PC-3 (cell line): ENCODE measurements around the gene REEP1.

Experiments
- EZH2 ChIP-seq: fragments of 300-600 bp; sonication (generic); IDR thresholded peaks from one replicate; pipeline ENCODE4 v1.6.1; 2017; ENCODE audit warnings: antibody characterized with exemption, mild to moderate bottlenecking, low read length; ENCODE audit not compliant: unreplicated experiment
- TF ChIP-seq, protein P1 (sequence below): fragments of 300-600 bp; sonication (generic); conservative IDR thresholded peaks from 2 replicates; pipeline ENCODE4 v1.5.1; 2017; ENCODE audit warnings: antibody characterized with exemption, low read depth, mild to moderate bottlenecking, low read length

DNA sequence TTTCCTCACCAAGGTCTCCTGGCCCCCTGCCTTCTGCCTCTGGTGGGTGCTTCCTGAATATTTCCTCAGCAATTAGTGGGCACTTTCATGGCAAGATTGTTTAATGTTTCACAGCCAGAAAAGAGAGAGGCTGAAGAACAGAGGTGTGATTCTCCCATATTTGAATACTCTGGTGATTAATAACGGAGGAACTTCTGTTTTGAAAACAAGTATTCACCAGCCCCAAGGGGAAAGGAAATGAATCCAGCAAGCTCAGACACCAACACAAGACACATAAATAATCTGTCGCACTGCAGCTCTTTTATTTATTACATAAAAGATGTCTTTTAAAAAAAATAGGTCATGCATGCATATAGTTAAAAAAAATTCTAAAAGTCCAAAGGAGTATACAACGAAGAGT is 80.4 kb downstream of the REEP1 start:
- TF ChIP-seq, protein P1, sequence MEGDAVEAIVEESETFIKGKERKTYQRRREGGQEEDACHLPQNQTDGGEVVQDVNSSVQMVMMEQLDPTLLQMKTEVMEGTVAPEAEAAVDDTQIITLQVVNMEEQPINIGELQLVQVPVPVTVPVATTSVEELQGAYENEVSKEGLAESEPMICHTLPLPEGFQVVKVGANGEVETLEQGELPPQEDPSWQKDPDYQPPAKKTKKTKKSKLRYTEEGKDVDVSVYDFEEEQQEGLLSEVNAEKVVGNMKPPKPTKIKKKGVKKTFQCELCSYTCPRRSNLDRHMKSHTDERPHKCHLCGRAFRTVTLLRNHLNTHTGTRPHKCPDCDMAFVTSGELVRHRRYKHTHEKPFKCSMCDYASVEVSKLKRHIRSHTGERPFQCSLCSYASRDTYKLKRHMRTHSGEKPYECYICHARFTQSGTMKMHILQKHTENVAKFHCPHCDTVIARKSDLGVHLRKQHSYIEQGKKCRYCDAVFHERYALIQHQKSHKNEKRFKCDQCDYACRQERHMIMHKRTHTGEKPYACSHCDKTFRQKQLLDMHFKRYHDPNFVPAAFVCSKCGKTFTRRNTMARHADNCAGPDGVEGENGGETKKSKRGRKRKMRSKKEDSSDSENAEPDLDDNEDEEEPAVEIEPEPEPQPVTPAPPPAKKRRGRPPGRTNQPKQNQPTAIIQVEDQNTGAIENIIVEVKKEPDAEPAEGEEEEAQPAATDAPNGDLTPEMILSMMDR = no peak
- no peak for TF ChIP-seq EZH2
